HG03469 (cell line): Measurements from ENCODE around the gene CPNE9.

ENCODE experiments used
- ATAC-seq: cut with Tn5 transposase; IDR thresholded peaks from one replicate; pipeline ENCODE4 v1.9.1; 2021; ENCODE audit warnings: mild to moderate bottlenecking, moderate library complexity, moderate number of reproducible peaks; ENCODE audit not compliant: unreplicated experiment

Gene CPNE9

GRCh38 chr3:9686703-9687102, 16.9 kb upstream of the CPNE9 start:
- no peak for ATAC-seq

DNA sequence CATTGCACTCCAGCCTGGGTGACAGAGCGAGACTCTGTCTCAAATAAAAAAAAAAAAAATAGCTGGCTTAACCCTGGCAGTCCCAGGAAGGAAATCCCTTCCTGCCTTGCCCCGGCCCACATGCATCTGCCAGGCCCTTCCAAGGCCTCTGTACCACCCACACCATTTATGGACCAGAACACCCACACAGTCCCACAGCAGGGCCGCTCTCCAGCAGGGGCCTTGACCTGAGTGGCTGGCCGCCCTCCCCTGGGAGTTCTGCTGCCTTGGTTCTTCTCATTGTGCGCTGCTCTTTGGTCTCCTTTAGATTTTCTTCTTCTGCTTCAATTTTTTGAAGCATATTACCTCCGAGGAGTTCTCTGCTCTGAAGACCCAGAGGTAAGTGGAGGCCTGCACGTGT, 16.1 kb upstream of the CPNE9 start:
- ATAC-seq = no peak

- ATAC-seq = no peak
Observed at GRCh38 chr3:9688961-9689360, 14.7 kb upstream of the CPNE9 start.

DNA sequence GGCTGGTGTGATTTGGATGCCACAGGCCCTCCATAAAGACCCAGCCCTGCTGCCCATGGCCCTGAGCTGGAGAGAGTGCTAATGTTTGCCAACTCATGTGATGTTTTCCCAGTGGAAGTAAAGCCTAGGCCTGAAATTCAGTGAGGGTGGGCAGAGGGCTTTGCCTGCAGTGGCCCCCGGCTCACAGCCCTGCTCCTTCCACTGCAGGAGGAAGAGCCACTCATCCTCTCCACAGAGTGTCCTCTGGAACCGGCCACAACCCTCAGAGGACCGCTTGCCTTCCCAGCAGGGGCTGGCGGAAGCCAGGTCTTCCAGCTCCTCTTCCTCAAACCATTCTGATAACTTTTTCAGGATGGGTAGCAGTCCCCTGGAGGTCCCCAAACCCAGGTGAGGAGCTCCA, 13.9 kb upstream of the CPNE9 start:
- ATAC-seq = no peak

GRCh38 chr3:9690451-9691450, 12.9 kb upstream of the CPNE9 start:
- peak; percentile 97 for ATAC-seq

DNA sequence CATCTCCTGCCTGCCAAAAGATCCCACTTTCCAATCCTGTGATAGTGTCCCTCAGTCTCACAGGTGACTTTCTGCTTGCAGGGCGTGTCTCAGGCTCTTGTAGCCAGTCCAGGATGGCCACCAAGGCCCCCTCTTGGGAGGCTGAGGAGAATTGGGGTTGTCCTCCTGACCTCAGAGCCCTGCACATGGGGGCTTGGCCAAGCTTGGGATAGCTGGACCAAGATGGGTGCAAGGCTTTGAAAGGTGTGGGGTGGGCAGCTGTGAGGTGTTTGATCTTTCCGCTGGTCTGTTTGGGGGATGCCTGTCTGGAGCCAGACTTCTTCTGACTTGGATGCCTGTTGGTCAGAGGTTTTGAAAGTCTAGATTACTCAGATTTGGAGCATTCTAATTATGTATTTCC, 12.0 kb upstream of the CPNE9 start:
- ATAC-seq = no peak

- ATAC-seq = no peak
Observed at GRCh38 chr3:9692416-9692815, 11.2 kb upstream of the CPNE9 start.

- no peak for ATAC-seq
Observed at GRCh38 chr3:9695345-9695744, 8.3 kb upstream of the CPNE9 start.

DNA sequence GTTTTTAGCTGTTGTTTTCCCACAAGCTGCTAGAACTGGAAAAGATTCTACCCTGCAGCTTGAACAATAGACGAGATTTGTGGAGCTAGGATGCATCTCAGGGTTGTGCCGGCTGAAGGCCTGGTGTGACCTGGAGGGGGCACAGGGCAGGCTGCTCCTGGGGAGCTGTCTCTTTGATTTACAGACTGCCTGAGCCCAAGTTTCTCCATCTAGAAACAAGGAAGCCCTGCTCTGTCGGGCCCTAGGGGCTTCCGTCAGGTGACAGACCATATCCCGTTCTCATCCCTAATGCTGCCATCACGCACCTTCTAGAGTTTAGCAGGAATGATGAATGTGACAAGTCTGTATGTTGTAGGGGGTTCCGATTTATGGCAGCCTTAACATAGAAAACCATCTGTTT, 7.9 kb upstream of the CPNE9 start:
- ATAC-seq = no peak

DNA sequence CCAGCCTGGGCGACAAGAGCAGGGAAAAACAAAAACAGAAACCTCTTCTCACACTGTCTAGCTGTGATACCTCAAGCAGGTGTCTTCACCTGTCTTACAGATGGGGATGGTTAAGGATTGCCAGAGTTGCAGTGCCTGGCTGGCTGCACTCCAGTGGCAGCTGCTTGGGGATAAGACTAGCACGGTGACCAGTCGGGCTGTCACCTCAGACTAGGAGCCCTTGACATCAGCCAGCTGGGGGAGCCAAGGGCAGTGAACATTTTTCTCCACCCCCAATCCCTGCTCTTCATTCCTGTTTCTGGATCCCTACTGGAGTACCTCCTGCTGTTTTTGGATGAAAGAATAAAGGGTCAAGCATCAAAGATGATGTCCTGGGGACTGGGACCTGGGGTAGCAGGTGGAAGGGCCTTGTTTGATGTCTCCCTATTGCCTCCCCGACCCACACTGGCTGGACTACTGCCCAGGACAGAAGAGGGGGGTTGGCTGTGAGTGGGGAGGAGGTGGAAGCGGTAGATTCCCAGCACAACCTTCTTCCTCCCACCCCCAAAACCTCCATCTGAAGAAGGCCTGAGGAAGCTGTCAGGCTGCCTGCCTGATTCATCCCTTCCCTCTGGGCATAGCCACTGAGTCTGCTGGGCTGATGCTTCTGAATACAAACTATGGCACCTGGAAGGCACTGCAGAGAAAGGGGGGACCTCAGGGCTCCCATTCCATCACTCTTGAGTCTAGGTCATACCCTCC, 7.0 kb upstream of the CPNE9 start:
- ATAC-seq = no peak

DNA sequence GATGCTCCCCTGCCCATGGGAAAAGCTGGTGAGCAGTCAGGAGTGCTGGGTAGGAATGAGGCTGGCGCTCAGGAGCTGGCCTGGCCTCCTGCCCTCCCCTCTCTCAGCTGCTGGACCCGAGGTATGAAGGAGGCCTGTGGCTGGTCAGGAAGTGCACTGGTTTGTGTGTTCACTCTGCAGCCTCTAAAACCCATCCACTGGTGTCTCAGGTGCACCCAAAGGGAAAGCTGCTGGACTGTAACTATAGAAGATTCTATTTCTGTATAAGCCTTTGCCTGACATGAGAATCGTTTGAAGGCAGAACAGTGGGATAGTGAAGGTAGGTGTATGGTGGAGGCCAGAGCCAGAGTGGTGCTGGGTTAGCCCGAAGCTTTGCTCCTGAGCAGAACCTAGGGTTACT, 5.7 kb upstream of the CPNE9 start:
- ATAC-seq = no peak

GRCh38 chr3:9698293-9698692, 5.3 kb upstream of the CPNE9 start:
- no peak for ATAC-seq

- ATAC-seq = no peak
Observed at GRCh38 chr3:9700536-9700935, 3.1 kb upstream of the CPNE9 start.

DNA sequence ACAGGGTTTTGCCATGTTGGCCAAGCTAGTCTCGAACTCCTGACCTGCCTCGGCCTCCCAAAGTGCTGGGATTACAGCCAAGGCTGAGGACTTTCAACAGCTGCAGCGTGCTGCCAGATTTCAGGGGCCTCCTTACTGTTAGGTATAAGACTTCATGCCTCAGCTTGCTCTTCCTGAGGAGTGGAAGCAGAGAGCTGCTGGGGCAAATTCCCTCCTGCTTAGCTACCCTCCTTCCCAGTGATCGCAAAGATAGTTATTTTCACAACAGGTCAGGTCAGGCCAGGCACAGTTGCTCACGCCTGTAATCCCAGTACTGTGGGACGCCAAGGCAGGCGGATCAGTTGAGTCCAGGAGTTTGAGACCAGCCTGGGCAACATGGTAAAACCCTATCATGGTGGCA, 2.6 kb upstream of the CPNE9 start:
- no peak for ATAC-seq

DNA sequence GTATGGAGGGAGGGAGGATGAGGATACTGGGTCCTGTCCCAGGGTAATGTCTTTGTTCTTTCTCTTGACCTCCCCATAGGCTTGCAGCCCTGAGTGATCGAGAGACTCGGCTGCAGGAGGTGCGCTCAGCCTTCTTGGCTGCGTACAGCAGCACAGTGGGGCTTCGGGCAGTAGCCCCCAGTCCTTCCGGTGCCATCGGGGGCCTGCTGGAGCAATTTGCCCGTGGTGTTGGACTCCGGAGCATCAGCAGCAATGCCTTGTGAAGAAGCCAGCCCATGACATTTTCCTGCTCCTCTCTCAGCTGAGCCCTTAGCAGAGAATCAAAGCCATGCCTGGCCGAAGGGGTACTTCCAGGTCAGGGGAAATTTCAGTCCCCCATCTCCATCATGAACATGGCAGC, 1.9 kb upstream of the CPNE9 start:
- ATAC-seq = no peak

DNA sequence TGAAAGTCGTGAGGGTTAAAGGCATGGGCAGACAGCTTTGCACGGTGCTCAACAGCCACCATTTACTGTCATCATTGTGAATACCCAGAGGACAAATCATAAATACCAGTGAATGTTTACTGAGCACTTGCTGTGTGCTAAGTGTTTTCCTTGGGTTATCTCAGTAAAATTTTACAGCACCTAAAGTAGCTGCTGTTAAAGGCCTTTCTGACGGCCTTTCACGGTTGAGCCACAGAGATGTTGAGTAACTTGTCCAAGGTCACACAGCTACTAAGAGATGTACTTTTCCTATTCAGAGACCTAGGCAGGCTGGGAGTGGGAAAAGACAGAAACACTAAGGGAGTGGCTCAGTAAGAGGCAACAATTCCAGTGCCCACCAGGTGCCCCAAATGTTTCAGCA, 393 bp upstream of the CPNE9 start:
- no peak for ATAC-seq

DNA sequence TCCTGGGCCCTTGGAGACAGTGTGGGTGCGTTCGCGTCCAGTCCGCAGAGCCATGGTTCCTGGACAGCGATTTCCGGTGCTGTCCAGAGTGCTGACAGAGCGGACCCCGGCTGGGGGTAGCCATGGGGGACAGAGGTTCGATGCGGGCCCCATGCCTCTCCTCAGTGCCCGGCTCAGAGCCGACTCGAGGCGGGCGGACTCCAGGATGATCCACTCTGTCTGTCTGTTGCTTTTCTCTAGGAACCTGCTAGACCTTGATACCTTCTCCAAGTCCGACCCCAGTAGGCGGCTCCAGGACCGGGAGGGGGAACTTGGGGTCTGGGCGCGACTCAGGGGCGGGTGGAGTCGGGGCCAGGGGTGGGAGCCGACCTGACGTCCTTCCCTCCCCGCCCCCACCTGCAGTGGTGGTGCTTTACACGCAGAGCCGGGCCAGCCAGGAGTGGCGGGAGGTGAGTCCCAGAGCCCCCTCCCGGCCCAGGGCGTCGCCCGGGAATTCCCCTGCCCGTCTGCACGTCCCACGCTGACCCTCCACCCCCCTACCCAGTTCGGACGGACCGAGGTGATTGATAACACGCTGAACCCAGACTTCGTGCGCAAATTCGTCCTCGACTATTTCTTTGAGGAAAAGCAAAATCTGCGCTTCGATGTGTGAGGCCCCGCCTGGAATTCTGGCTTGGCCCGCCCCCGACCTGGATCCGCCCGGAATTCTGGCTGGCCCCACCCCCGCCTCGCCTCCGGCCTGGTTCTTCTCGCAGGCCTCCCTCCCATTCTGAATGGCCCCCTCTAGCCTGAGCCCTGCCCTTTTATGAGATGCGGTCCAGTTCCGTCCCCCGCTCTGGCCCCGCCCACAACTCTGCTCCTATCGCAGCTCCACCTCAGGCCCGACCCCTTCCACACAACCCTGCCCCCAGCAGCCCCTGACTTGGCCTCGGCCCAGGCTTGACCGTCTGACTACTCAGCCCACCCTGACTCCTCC, 1.0 kb downstream of the CPNE9 start:
- ATAC-seq = no peak

GRCh38 chr3:9710174-9710739, 6.6 kb downstream of the CPNE9 start:
- ATAC-seq = no peak

GRCh38 chr3:9712415-9712814, 8.8 kb downstream of the CPNE9 start:
- ATAC-seq = no peak

GRCh38 chr3:9713142-9713541, 9.5 kb downstream of the CPNE9 start:
- no peak for ATAC-seq

- no peak for ATAC-seq
Observed at GRCh38 chr3:9715136-9715535, 11.5 kb downstream of the CPNE9 start.
